Stimulated activated memory B cell treated with anti-CD40 and anti-IgM and Interleukin-4, amounts not matched to agents 10 μg/mL and 1 μg/mL and 100 μg/mL, for 72 hours (primary cell): ENCODE results near the gene TSC2.

Source experiments
- ATAC-seq: fragments of 150-1000 bp; cut with Tn5 transposase; 2 replicates; pipeline ENCODE4 v1.10.0; 2021
- H3K27ac Mint-ChIP-seq: one replicate; pipeline ENCODE4 v1.8.0; 2022; ENCODE audit warnings: mild to moderate bottlenecking, mixed read lengths
- H3K27me3 Mint-ChIP-seq: one replicate; pipeline ENCODE4 v1.8.0; 2022; ENCODE audit warnings: mixed read lengths
- H3K36me3 Mint-ChIP-seq: one replicate; pipeline ENCODE4 v1.8.0; 2022; ENCODE audit warnings: mixed read lengths
- H3K4me1 Mint-ChIP-seq: one replicate; pipeline ENCODE4 v1.8.0; 2022; ENCODE audit warnings: mixed read lengths
- H3K4me3 Mint-ChIP-seq: one replicate; pipeline ENCODE4 v1.8.0; 2022; ENCODE audit warnings: mild to moderate bottlenecking, moderate library complexity, mixed read lengths
- H3K9me3 Mint-ChIP-seq: one replicate; pipeline ENCODE4 v1.8.0; 2022; ENCODE audit warnings: mixed read lengths

The TSC2 gene

DNA sequence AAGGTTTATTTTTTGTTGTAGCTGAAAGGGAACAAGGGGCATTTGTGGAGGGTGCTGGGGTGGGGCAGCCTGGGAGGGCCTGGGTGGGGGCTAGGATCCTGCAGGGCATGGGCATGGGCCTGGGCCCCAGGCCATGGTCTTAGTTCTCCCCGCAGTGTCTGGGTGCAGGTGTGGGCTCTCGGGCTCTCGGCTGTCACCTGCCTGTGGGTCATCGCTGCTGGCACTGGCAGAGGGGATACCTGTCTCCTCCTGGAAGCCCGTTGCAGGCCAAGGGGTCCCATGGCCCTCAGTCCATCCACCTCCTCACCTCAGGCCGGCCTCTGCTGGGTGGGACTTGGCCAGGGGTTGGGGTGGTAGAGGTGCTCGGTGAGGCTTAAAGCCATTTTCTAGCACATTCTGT is 30.3 kb downstream of the TSC2 start:
- Mint-ChIP-seq H3K4me1 (no peaks in the 10 kb centered on the region), H3K9me3 (no peaks in the 10 kb centered on the region), H3K27me3 (no peaks in the 10 kb centered on the region), H3K36me3 (peaks cover 54% of the 10 kb centered on the region), H3K27ac (no peak overlapping the region), H3K4me3 (no peak overlapping the region)
- ATAC-seq: no peak

DNA sequence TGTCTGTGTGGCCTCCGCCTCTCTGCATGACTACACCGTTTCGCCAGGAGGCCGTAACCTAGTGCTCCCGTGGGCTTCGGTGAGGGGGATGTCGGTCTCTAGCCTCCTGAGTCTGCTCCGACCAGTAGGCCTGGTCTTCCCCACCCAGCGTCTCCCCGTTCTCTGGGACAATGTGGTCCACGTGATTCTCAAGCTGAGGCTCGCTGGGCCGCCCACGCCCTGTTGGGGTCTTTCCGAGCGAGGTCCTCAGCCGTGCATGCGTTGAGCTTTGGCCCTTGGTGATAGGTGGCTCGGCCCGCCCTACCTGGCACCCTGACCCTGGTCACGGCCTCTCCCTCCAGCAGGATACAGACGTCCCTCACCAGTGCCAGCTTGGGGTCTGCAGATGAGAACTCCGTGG is 30.9 kb downstream of the TSC2 start:
- Mint-ChIP-seq H3K27me3 (no peaks in the 10 kb centered on the region), H3K36me3 (peaks cover 48% of the 10 kb centered on the region), H3K27ac (no peak overlapping the region), H3K4me3 (no peak overlapping the region), H3K9me3 (no peaks in the 10 kb centered on the region), H3K4me1 (no peaks in the 10 kb centered on the region)
- ATAC-seq: no peak

DNA sequence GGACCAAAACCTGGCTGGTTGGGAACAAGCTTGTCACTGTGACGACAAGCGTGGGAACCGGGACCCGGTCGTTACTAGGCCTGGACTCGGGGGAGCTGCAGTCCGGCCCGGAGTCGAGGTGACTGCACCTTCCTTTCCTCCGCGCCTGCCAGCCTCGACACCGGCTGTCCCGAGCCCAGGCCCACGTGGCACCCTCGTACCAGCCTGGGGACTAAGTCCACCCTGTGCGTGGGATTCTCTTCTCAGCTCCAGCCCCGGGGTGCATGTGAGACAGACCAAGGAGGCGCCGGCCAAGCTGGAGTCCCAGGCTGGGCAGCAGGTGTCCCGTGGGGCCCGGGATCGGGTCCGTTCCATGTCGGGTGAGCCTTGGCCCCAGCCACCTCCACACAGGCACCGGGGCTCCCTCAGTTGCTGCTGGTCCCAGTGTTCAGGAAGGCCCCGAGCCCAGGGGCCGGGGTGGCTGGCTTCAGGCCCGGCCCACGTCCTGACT is 31.6 kb downstream of the TSC2 start:
- H3K27me3 Mint-ChIP-seq: no peaks in the 10 kb centered on the region
- peaks cover 44% of the 10 kb centered on the region for H3K36me3 Mint-ChIP-seq
- H3K9me3 Mint-ChIP-seq: no peaks in the 10 kb centered on the region
- no peak overlapping the region for H3K27ac Mint-ChIP-seq
- no peaks in the 10 kb centered on the region for H3K4me1 Mint-ChIP-seq
- H3K4me3 Mint-ChIP-seq: no peak overlapping the region
- ATAC-seq: no peak

DNA sequence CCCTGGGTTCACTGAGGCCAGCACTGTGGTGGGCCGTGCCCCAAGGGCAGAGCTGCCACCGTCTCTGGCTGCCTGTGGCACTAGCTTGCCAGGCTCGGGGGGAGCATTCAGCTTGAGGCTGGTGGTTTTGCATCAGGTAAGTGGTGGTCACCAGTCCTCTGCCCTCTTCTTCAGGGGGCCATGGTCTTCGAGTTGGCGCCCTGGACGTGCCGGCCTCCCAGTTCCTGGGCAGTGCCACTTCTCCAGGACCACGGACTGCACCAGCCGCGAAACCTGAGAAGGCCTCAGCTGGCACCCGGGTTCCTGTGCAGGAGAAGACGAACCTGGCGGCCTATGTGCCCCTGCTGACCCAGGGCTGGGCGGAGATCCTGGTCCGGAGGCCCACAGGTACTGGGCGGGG is 32.2 kb downstream of the TSC2 start:
- no peak overlapping the region for H3K4me3 Mint-ChIP-seq
- ATAC-seq: no peak
- H3K27ac Mint-ChIP-seq: no peak overlapping the region
- H3K9me3 Mint-ChIP-seq: no peaks in the 10 kb centered on the region
- H3K36me3 Mint-ChIP-seq: peaks cover 42% of the 10 kb centered on the region
- no peaks in the 10 kb centered on the region for H3K27me3 Mint-ChIP-seq
- H3K4me1 Mint-ChIP-seq: peaks cover under 1% of the 10 kb centered on the region

DNA sequence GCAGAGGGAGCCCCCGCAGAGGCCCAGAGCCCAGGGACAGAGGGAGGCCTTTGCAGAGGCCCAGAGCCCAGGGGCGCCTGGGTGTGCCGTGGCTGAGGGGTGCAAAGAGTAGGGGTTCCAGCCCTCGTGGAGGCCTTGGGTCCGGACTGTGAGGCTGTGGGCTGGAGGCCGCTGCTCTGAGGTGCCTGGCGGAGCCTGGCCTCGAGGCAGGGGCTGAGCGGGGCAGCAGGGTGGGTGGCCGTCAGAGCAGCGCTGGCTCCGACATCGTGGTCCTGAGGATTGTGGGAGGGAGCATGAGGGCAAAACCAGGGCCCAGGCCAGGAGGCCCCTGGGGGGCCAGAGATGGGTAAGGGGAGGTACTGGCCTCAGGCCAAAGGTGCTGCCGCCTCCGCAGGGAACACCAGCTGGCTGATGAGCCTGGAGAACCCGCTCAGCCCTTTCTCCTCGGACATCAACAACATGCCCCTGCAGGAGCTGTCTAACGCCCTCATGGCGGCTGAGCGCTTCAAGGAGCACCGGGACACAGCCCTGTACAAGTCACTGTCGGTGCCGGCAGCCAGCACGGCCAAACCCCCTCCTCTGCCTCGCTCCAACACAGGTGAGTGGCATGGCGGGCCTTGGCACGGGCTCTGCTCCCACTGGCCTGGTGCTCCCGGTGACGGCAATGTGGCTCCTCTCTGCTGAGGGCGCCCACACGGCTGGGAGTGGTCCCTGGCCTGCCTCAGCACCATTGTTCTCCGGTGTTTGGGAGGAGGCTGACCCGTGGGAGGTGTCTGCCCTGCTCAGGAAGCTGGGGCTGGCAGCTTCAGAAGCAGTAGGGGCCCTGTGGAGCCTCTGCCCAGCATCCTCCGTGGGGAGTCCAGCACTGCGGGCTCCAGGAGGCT is 33.7 kb downstream of the TSC2 start:
- H3K36me3 Mint-ChIP-seq: peaks cover 37% of the 10 kb centered on the region

DNA sequence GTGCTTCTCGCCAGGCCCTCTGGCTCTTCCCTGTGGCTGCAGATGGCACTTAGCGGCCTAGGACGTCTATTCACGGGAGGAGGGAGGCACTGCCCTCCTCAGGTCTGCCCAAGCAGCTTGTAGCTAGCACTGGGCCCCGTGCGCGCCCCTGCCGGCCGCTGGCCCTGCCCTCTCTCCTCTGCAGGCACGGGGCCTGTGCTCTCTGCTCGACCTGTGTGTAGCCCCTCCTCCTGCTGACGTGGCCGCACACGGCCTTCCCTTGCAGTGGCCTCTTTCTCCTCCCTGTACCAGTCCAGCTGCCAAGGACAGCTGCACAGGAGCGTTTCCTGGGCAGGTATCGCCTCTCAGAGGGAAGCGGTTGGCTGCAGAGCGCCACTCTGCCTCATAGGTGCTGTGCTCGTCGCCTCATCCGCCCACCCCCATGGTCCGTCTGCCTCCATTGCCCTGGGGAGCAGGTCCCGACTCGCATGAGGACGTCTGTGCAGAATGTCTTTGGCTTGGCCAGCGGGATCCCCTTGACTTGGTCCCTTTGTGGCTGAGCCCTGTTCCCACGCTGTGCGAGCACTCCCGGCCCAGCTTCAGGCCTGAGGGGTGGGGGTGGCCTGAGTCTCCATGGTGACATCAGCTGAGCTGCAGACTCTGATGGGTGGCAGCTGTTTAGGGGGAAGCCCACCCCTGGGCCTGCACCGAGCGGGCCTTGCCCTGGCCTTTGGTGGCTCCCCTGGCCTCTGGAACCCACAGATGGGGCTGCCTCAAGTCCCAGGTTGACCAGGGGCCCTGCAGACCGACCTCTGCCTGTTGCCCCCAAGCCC is 34.6 kb downstream of the TSC2 start:
- peaks cover 15% of the 10 kb centered on the region for H3K4me1 Mint-ChIP-seq
- H3K36me3 Mint-ChIP-seq: peaks cover 36% of the 10 kb centered on the region
- no peaks in the 10 kb centered on the region for H3K9me3 Mint-ChIP-seq
- no peak overlapping the region for H3K27ac Mint-ChIP-seq
- no peak overlapping the region for H3K4me3 Mint-ChIP-seq
- no peak for ATAC-seq
- H3K27me3 Mint-ChIP-seq: no peaks in the 10 kb centered on the region

More for the DNA sequence above, 33.7 kb downstream of the TSC2 start:
- Mint-ChIP-seq H3K4me3 (no peak overlapping the region), H3K27me3 (no peaks in the 10 kb centered on the region), H3K9me3 (no peaks in the 10 kb centered on the region), H3K4me1 (peaks cover 8% of the 10 kb centered on the region), H3K27ac (no peak overlapping the region)
- ATAC-seq: no peak

DNA sequence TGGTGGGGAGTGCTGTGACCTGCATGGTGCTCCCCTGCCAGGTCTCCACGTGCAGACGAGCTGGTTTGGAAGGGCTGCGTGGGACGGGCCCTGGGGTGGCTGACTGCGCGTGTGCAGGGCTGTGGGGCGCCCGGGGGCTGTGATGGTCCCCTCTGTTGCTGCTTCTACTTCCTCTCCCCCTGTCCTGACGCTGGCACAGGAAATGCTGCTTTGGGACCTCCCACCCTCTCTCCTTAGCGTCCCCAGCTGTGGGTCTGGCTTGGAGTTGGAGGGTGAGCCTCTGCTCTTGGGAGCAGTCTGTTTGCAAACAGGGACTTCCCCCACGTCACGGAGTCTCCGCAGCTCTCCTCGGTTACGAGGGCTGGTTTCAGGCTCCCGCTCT is 35.2 kb downstream of the TSC2 start:
- Mint-ChIP-seq H3K27ac (no peak overlapping the region), H3K4me1 (peaks cover 16% of the 10 kb centered on the region), H3K36me3 (peaks cover 34% of the 10 kb centered on the region), H3K27me3 (no peaks in the 10 kb centered on the region), H3K9me3 (no peaks in the 10 kb centered on the region), H3K4me3 (no peak overlapping the region)
- ATAC-seq: no peak

DNA sequence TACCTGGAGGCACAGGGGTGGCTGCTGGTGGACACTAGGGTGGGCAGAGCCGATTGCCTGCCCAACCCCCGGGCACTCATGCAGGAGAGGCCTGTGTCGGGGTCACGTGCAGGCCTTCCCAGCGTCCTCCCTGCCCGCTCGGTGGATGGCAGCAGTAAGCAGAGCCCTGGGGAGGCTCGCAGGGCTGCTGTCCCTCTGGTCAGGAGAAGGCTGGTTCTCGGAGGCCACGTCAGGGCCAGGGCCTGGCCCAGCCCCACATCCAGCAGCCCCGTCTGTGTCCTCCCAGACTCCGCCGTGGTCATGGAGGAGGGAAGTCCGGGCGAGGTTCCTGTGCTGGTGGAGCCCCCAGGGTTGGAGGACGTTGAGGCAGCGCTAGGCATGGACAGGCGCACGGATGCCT is 35.6 kb downstream of the TSC2 start:
- ATAC-seq: no peak
- Mint-ChIP-seq H3K36me3 (peaks cover 36% of the 10 kb centered on the region), H3K9me3 (no peaks in the 10 kb centered on the region), H3K27me3 (no peaks in the 10 kb centered on the region), H3K4me3 (no peak overlapping the region), H3K4me1 (peaks cover 16% of the 10 kb centered on the region), H3K27ac (no peak overlapping the region)

DNA sequence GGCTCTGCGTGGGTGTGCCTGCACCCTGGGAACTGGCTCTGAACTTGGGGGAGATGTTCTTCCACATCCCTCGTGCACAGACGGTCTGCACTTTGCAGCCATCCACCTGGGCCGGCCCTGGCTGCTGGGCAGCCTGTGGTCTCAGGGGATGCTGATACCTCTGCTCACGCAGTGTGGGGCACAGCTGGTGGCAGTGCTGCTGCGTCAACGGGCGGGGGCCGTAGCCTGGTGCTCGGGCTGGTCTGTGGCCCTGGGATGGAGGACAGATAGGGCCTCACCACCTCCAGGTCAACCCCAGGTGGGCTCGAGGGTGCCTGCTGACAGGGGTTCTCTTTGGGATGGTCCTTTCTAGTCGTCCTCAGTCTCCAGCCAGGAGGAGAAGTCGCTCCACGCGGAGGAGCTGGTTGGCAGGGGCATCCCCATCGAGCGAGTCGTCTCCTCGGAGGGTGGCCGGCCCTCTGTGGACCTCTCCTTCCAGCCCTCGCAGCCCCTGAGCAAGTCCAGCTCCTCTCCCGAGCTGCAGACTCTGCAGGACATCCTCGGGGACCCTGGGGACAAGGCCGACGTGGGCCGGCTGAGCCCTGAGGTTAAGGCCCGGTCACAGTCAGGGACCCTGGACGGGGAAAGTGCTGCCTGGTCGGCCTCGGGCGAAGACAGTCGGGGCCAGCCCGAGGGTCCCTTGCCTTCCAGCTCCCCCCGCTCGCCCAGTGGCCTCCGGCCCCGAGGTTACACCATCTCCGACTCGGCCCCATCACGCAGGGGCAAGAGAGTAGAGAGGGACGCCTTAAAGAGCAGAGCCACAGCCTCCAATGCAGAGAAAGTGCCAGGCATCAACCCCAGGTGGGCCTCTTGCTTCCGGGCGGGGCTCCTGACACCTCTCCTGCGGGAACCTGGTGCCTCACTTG is 36.3 kb downstream of the TSC2 start:
- H3K27me3 Mint-ChIP-seq: no peaks in the 10 kb centered on the region
- H3K4me3 Mint-ChIP-seq: no peak overlapping the region
- no peak for ATAC-seq
- peaks cover 33% of the 10 kb centered on the region for H3K36me3 Mint-ChIP-seq
- no peak overlapping the region for H3K27ac Mint-ChIP-seq
- peaks cover 16% of the 10 kb centered on the region for H3K4me1 Mint-ChIP-seq
- H3K9me3 Mint-ChIP-seq: no peaks in the 10 kb centered on the region

DNA sequence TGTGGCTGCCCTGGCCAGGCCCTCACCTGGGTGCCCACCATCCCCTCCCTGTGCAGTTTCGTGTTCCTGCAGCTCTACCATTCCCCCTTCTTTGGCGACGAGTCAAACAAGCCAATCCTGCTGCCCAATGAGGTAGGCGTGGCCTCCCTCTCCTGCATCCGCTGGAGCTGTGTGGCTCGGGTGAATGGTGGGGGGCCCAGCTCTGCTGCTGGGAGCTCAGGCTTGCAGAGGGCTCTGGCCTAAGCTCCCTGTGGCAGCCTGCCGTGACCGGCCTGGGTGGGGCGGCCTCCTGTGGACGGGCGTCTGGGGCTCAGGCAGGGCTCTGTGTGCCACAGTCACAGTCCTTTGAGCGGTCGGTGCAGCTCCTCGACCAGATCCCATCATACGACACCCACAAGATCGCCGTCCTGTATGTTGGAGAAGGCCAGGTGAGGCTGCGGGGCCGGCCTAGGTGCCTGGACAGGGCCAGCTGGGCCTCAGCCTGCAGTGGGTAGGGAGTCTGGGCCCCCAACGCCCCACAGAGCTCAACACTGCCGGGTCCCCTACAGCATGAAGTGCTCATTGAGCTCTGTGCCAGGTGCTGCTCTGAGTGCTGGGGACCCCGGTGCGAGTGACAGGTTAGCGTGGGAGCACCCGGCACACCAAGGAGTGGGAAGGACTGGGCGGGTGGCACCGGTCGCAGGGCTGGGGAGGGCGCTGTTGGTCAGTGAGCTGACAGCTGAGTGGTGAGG is 37.3 kb downstream of the TSC2 start:
- Mint-ChIP-seq H3K4me3 (no peak overlapping the region), H3K36me3 (peaks cover 34% of the 10 kb centered on the region), H3K9me3 (no peaks in the 10 kb centered on the region), H3K4me1 (peaks cover 16% of the 10 kb centered on the region), H3K27ac (peak overlapping the region; percentile 44), H3K27me3 (no peaks in the 10 kb centered on the region)
- ATAC-seq: no peak

DNA sequence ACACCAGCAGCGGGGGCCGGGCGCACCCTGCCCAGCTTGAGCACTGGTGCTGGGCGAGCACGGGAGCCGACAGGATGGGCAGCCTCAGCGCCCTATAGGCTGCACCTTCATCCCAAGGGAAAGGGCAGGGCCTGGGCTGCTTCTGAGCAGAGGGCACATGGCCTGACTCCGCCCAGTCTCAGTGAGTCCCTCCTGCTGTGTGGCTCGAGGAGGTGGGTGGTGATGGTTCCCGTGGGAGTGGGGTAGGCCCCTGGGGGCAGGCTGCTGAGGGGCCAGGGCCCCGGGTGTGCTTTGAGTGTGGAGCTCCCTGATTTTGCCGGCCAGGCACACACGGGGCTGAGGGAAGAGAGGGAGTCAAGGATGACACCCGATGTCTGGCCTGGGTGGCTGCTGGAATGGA is 37.9 kb downstream of the TSC2 start:
- H3K36me3 Mint-ChIP-seq: peaks cover 34% of the 10 kb centered on the region
- H3K27ac Mint-ChIP-seq: peak overlapping the region; percentile 44
- H3K4me3 Mint-ChIP-seq: no peak overlapping the region
- peaks cover 16% of the 10 kb centered on the region for H3K4me1 Mint-ChIP-seq
- no peak for ATAC-seq
- no peaks in the 10 kb centered on the region for H3K9me3 Mint-ChIP-seq
- H3K27me3 Mint-ChIP-seq: no peaks in the 10 kb centered on the region

DNA sequence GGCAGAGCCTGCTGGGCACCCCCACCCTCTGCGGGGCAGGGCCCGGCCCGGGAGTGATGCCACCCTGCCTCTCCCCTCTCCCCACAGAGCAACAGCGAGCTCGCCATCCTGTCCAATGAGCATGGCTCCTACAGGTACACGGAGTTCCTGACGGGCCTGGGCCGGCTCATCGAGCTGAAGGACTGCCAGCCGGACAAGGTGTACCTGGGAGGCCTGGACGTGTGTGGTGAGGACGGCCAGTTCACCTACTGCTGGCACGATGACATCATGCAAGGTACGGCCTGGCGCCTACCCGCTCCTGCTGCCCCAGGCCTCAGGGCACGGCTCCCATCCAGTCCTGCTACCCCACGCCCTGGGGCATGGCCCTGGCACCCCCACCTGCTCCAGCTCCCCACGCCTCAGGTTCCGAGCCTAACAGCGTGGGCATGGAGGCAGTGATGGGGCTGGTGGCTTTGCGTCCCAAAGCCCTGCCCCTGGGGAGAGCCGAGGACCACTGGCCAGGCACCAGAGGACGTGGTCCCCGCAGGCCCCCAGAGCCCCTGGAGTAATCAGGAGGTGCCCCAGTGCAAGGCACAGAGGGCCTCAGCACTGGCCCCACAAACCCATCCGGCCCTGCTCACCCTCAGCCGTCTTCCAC is 38.4 kb downstream of the TSC2 start:
- Mint-ChIP-seq H3K4me3 (no peak overlapping the region), H3K4me1 (peaks cover 16% of the 10 kb centered on the region), H3K27me3 (no peaks in the 10 kb centered on the region), H3K27ac (peak overlapping the region; percentile 82), H3K9me3 (no peaks in the 10 kb centered on the region), H3K36me3 (peaks cover 34% of the 10 kb centered on the region)
- no peak for ATAC-seq

DNA sequence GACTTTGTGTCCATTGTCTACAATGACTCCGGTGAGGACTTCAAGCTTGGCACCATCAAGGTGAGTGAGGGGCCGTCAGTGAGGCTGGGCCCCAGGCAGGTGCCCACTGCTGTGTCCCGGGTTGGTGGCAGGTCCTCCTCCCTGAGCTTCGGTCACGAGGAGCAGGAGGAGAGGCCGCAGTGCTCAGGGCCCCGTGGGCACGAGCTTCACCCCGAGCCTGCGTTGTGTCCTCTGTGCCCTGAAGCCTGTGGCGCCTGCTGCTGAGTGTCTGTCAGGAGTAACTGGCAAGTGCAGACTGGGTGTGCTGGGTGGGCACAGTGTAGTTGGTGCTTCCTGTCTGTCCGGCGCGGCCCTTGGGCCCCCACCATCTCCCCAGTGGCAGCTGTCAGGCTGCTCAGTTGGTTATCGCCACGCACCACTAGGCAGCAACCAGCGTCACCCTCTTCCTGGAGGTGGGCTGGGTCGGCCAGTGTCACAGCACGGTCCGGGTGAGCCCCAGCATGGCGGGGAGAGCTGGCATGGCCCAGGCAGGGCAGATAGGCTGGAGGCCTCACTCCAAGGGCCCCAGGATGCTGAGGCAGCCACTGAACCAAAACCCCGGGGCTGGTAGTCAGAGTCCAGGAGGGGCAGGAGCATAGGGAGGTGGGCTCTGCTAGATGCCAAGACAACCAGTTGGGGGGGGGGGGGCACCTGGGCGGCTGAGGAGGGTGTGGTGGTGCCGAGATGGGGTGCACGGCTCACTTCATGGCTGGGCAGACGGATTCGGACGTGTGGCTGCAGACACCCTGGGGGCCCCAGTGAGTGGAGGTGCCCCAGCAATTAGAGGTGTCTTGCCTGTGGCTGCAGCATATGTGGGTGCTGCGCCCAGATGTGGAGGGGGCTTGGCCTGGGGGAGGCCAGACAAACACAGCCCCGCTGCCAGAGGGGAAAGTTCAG is 39.3 kb downstream of the TSC2 start:
- Mint-ChIP-seq H3K27me3 (no peaks in the 10 kb centered on the region), H3K9me3 (no peaks in the 10 kb centered on the region), H3K27ac (peak overlapping the region; percentile 82), H3K4me3 (no peak overlapping the region), H3K4me1 (peaks cover 16% of the 10 kb centered on the region), H3K36me3 (peaks cover 33% of the 10 kb centered on the region)
- ATAC-seq: peak; percentile 42
